ENCODE measurements around the gene PTPRG. TPM values are rescaled to one million over a fixed set of nuclear protein-coding genes. Genes with fewer than 3 reads are reported as not detected.

The PTPRG gene
- total RNA-seq, 1 experiment from 2014 or later: 69.3 TPM

GRCh38 chr3:62113092-62113491, 551.7 kb downstream of the PTPRG start:
- H3K4me1 Mint-ChIP-seq: peaks cover 17 to 18% of the 10 kb centered on the region in 2 experiments; a peak in 3 of 4 replicates

More at GRCh38 chr3:62113092-62113491, 551.7 kb downstream of the PTPRG start:
- no peaks in the 10 kb centered on the region for H3K79me1 ChIP-seq (ENCODE audit: insufficient read depth, low read depth, low read length, poor library complexity, severe bottlenecking)
- Mint-ChIP-seq H3K36me3 (ENCODE audit: insufficient read depth in 1 of 3, low read depth in 3 of 3) (peaks cover 2 to 19% (median 18%) of the 10 kb centered on the region in 3 experiments; a peak in 6 of 7 replicates), H3K9me3 (peaks cover 6 to 11% of the 10 kb centered on the region in 2 experiments), H3K27me3 (ENCODE audit: low read depth) (no peaks in the 10 kb centered on the region; the same call in 1 of the 2 replicates), H3K4me3 (no peak overlapping the region), H3K27ac (no peak overlapping the region; a peak in 1 of 7 replicates)
- 100% methylated on average over 1 of the region's 3 CpGs for WGBS (ENCODE audit: extremely low coverage, insufficient read length, low lambda C conversion rate)
- H3K79me2 ChIP-seq (ENCODE audit: insufficient read depth, low read length): no peaks in the 10 kb centered on the region
- H3K27me3 ChIP-seq (ENCODE audit: insufficient read depth, low read length): no peaks in the 10 kb centered on the region
- no peak overlapping the region for H2BK20ac ChIP-seq (ENCODE audit: low read depth, low read length, poor library complexity, severe bottlenecking)
- H3K9ac ChIP-seq (ENCODE audit: extremely low read depth, insufficient read length, low read length): no peak overlapping the region
- no peak overlapping the region for H2BK12ac ChIP-seq (ENCODE audit: insufficient read length, low read depth, low read length)
- no peak overlapping the region for H2BK15ac ChIP-seq (ENCODE audit: low read depth, low read length)
- H4K5ac ChIP-seq (ENCODE audit: insufficient read length, low read depth, low read length): no peak overlapping the region
- H3K27ac ChIP-seq (ENCODE audit: insufficient read length, low read depth, low read length): no peak overlapping the region
- no peaks in the 10 kb centered on the region for H3K4me1 ChIP-seq (ENCODE audit: insufficient read depth, low read length)
- no peak overlapping the region for H3T11ph ChIP-seq (ENCODE audit: low read length)
- H4K8ac ChIP-seq (replicated peaks; ENCODE audit: insufficient read length, low read depth, low read length): no peak overlapping the region
- H3K4ac ChIP-seq (ENCODE audit: low read depth, low read length): no peak overlapping the region
- no peak overlapping the region for H3K18ac ChIP-seq (ENCODE audit: insufficient read length, low read depth, low read length)
- no peak overlapping the region for H3K56ac ChIP-seq (ENCODE audit: insufficient read length, low read depth, low read length)
- no peak for DNase-seq
- no peak for TF ChIP-seq CTCF (conservative IDR thresholded peaks at IDR 0.05)
- no peak overlapping the region for H3K4me2 ChIP-seq (ENCODE audit: insufficient read depth, insufficient read length, low read length)
- H2AFZ ChIP-seq (ENCODE audit: low read length): no peak overlapping the region
- H4K91ac ChIP-seq (ENCODE audit: insufficient read length, low read depth, low read length): no peak overlapping the region
- H3K9me3 ChIP-seq (ENCODE audit: control insufficient read depth, low read depth, low read length): no peaks in the 10 kb centered on the region
- H2AK5ac ChIP-seq (ENCODE audit: insufficient read length, low read length): no peak overlapping the region
- no peaks in the 10 kb centered on the region for H3K23me2 ChIP-seq (ENCODE audit: insufficient read length, low read depth, low read length, poor library complexity, severe bottlenecking)
- H3K14ac ChIP-seq (ENCODE audit: insufficient read depth, low read length): no peak overlapping the region
- H4K20me1 ChIP-seq (ENCODE audit: control insufficient read depth, insufficient read depth, insufficient read length): no peaks in the 10 kb centered on the region
- H3K23ac ChIP-seq (ENCODE audit: insufficient read length, low read depth, low read length): no peak overlapping the region
- no peak overlapping the region for H2BK5ac ChIP-seq (ENCODE audit: insufficient read length, low read length)
- no peak overlapping the region for H2BK120ac ChIP-seq (ENCODE audit: low read depth, low read length, poor library complexity, severe bottlenecking)
